GM18502 (cell line): ENCODE data around the gene EFL1.
"Not testable (repeated sequence)": the region's sequence is repeated elsewhere in the genome, so short reads cannot be mapped to it uniquely, and the experiment has no call there.

ENCODE experiments used
- ATAC-seq: cut with Tn5 transposase; IDR thresholded peaks from one replicate; pipeline ENCODE4 v1.9.1; 2021; ENCODE audit warnings: mild to moderate bottlenecking; ENCODE audit not compliant: unreplicated experiment, poor library complexity

The EFL1 gene

GRCh38 chr15:82282386-82282785 is 19.9 kb upstream of the EFL1 start:
- not testable (repeated sequence) for ATAC-seq

- not testable (repeated sequence) for ATAC-seq
Observed at GRCh38 chr15:82281276-82281675, 18.7 kb upstream of the EFL1 start.

- no peak for ATAC-seq
Observed at GRCh38 chr15:82275410-82275809, 12.9 kb upstream of the EFL1 start.

DNA sequence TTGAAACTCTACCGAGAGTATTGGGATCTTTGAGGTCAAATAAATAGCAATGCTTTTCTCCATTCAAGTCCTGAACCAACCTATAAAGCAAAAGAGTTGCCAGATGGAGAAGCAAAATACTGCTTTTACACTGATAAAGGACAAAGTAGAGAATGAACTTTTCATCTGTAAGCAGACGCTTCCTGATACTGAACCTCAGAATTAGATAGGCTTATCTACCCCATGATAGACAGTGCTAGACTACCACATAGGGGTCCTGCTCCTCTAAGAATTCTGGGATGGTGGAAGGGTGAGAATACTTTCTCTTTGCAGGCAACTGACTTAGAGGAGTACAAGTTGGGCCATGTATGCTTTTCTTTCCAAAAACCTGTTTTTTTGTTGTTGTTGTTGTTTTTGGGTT is 9.6 kb upstream of the EFL1 start:
- no peak for ATAC-seq

GRCh38 chr15:82268454-82268853 is 5.9 kb upstream of the EFL1 start:
- not testable (repeated sequence) for ATAC-seq

DNA sequence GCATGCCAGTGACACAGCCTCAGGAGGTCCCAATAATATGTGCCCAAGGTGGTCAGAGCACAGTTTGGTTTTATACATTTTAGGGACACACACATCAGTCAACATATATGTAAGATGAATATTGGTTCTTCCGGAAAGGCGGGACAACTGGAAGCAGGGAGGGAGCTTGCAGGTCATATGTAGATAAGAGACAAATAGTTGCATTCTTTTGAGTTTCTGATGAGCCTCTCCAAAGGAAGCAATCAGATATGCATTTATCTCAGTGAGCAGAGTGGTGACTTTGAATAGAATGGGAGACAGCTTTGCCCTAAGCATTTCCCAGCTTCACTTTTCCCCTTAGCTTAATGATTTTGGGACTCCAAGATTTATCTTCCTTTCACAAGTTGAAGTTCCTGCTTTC is 4.6 kb upstream of the EFL1 start:
- not testable (repeated sequence) for ATAC-seq

- ATAC-seq: no peak
Observed at GRCh38 chr15:82263350-82263749, 816 bp upstream of the EFL1 start.

DNA sequence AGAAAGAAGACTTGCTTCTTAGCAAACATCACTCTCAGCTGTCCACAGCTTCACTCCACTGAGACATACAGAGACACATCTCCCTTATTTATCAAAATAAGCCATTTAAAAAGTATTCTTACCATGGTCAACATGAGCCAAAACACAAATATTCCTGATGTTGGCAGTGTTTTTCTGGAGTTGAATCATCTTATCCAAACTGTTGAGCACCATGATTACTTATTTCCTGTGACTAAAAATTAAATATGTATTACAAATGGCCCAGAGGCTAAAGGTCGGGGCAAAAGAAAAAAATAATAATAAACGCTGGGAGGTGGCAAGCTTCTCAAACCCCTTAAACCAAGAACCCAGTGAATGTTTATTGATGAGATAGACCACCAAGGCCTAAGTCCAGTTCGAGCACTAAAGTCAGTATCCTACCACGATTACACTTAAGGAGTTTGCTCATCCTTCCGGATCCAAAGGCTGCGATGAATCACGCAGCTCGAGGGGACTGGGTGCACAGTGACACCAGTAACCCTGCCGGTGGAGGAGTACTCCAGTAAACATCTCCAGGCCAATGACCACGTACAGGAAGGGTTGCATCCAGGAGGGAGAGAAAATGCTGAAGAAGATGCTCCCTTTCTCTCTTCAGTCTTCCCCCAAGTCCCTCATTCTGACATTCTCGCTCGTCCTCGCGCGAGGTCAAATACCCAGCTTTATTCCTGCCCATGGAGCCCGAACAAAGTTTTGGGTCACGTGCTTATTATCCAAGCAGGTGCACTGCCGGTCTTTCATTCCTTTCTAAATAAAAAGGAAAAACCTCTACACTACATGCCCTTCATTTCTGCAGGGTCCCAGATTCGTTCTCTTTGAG is 740 bp downstream of the EFL1 start:
- ATAC-seq: peak; percentile 23

- ATAC-seq: not testable (repeated sequence)
Observed at GRCh38 chr15:82248261-82248660, 14.3 kb downstream of the EFL1 start.

DNA sequence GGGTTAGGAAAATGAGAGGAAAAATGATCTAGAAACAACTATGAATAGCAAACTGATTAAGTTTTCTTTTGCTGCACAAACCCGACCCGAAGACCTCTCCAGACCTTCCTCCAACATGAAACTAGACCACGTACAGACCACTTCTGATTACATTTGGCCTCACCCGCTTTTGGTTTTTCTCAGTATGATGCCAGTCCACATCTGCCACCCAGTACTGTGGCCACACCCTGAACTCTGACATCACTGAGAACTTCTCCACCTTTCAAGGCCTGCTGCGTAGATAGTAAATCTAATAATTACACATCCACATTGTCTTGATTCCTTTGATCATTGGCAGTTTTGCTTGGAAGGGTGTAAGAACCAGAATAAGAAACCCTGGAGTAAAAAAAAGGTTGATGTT is 16.6 kb downstream of the EFL1 start:
- ATAC-seq: not testable (repeated sequence)

- ATAC-seq: not testable (repeated sequence)
Observed at GRCh38 chr15:82243644-82244043, 18.9 kb downstream of the EFL1 start.

DNA sequence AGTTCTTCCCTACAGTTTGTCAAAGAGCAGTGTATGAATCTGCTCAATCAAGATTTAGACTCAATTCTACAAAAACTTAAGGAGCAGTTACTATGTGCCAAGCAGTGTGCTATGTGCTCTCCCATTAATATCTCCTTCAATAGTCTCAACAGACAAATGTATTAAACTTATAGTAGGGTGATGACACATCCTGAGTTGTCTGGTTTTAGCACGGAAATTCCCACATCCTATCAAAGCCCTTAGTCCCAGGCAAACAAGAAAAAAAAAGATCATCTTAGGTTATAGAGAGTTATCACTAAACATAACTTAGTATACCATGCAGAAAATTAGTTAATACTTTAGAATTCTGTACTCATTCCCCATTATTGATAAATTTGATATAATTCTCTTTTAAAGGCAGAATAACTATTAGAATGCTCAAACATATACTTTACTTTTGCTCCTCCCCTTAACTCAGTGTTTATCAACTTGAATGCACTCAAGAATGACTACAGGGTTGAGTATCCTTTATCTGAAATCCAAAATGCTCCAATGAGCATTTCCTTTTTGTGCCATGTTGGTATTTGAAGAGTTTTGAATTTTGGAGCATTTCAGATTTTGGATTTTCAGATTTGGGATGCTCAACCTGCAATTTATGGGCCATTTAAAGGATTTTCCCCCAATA is 20.6 kb downstream of the EFL1 start:
- ATAC-seq: not testable (repeated sequence)

DNA sequence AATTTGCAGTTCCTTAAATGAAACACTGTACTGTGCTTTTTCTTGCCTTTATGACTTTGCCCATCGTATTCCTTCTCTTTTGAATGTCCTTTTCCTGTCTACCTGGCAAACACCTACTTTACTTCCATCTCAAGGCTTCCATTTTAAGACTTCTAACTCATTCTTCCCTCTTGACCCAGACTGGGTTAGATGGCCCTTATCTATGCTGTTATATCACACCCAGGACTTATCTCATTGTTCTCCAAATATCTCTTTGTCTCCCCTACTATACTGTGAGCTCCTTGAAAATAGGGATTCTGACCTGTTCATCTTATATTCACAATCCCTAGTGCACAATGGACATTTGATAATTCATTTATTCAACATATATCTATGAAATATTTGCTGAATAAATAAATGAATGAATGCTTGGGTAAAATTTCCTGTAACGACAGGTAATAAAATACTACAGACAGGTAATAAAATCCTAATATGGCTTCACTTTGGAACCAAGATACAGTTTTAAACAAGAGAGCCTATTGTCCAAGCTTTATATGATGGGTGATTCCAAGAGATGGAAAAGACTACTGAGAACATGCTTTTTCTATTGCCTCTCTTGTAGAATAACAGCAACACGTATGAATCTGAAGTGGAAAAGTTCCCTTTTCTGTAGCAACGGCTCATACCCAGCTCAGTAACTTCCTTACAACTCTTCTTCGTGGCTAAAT is 22.7 kb downstream of the EFL1 start:
- no peak for ATAC-seq

DNA sequence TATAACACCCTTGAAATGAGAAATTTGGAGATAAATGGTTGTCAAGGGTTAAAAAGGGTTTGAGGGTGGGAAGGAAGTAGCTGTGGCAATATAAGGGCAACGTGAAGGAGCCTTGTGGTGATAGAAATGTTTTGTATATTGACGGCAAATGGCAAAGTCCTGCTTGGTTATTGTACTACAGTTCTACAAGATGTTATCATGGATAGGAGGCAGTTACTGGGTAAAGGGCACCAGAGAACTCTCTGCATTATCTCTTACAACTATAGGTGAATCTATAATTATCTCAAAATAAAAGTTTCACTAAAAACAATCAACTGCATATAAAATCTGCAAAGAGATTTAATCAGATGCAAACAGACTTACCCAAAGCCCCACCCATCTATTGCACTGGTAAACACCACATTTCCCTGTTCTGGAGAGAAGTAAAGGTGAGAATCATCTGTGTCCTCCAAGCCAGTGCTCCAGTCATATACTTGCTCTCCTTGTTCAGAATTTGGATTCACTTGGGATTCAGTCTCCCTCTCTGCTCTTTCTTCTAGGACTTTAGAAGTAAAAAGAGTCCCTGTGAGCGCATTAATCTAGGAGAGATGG is 24.5 kb downstream of the EFL1 start:
- not testable (repeated sequence) for ATAC-seq

- ATAC-seq: no peak
Observed at GRCh38 chr15:82231842-82232241, 30.7 kb downstream of the EFL1 start.

DNA sequence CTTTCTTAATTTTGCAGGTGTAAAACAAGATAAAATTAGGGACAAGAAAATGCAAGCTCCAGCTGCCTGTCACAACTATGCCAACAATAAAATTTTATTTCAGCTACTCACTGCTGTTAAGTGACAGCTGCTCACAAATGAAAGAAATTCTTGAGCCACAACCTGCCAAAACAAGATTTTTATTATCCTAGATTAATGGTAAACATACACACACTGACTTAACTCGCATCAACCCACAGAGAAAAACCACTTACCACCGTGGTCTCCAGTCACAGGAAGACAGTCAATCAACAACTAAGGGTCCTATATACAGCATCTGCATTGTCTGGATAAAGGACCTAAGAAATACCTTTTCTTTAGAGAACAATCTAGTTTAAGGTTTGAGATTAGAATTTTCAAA is 31.3 kb downstream of the EFL1 start:
- no peak for ATAC-seq

DNA sequence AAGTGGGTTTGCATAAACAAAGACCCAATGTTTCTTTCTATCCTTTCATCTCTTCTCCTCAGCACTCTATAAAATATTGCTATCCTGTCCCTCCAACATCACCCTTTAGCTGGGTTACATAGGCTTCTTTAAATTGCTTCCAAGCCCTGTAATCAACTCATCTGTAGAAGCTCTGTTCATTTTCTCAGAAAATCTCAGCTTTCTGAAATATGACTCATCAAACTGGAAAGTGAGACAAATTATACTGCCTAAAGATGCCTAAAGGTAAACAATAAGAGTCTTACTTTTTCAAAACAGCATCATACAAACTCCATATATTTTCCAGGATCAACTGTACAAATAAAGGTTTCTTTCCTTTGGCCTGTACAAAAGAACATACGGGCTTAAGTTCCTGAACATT is 33.8 kb downstream of the EFL1 start:
- no peak for ATAC-seq

GRCh38 chr15:82221535-82221934 is 41.0 kb downstream of the EFL1 start:
- ATAC-seq: not testable (repeated sequence)

GRCh38 chr15:82216092-82216491 is 46.4 kb downstream of the EFL1 start:
- ATAC-seq: not testable (repeated sequence)

- not testable (repeated sequence) for ATAC-seq
Observed at GRCh38 chr15:82212201-82212600, 50.3 kb downstream of the EFL1 start.
